ENCODE data around the gene STK32C.

The STK32C gene

GRCh38 chr10:132199854-132200311 lies 107.9 kb downstream of the STK32C start:
- Histone ChIP-seq H3K4me1 (peaks cover 62% of the 10 kb centered on the region), H4K20me1 (peaks cover 75% of the 10 kb centered on the region), H3K9me3 (no peaks in the 10 kb centered on the region), H3K27me3 (no peaks in the 10 kb centered on the region), H3K4me3 (no peak overlapping the region), H3K27ac (peak overlapping the region; percentile 60), H3K9ac (no peak overlapping the region), H3K4me2 (peak overlapping the region; percentile 70), H3K36me3 (peaks cover 96% of the 10 kb centered on the region)
- TF ChIP-seq Cebpa-rat (IDR thresholded peaks at IDR 0.05) = no peak

- no peaks in the 10 kb centered on the region for H3K27me3 ChIP-seq
- no peak overlapping the region for H3K9ac ChIP-seq
- H3K36me3 ChIP-seq = peaks cover 96% of the 10 kb centered on the region
- no peak for TF ChIP-seq Cebpa-rat (IDR thresholded peaks at IDR 0.05)
- H3K4me2 ChIP-seq = peak overlapping the region; percentile 70
- H3K4me1 ChIP-seq = peaks cover 60% of the 10 kb centered on the region
- H3K27ac ChIP-seq = peak overlapping the region; percentile 60
- peaks cover 75% of the 10 kb centered on the region for H4K20me1 ChIP-seq
- H3K4me3 ChIP-seq = no peak overlapping the region
- no peaks in the 10 kb centered on the region for H3K9me3 ChIP-seq
Measured at GRCh38 chr10:132199268-132199853, 108.4 kb downstream of the STK32C start.

- no peak overlapping the region for H3K4me3 ChIP-seq
- no peak overlapping the region for H3K27ac ChIP-seq
- no peaks in the 10 kb centered on the region for H3K27me3 ChIP-seq
- TF ChIP-seq Cebpa-rat (IDR thresholded peaks at IDR 0.05) = no peak
- no peaks in the 10 kb centered on the region for H3K9me3 ChIP-seq
- H3K9ac ChIP-seq = no peak overlapping the region
- peaks cover 60% of the 10 kb centered on the region for H3K4me1 ChIP-seq
- H3K4me2 ChIP-seq = peak overlapping the region; percentile 70
- peaks cover 75% of the 10 kb centered on the region for H4K20me1 ChIP-seq
- H3K36me3 ChIP-seq = peaks cover 96% of the 10 kb centered on the region
Measured at GRCh38 chr10:132198381-132199181, 109.2 kb downstream of the STK32C start.

GRCh38 chr10:132198068-132198370 lies 109.7 kb downstream of the STK32C start:
- Histone ChIP-seq H3K27me3 (no peaks in the 10 kb centered on the region), H3K27ac (no peak overlapping the region), H3K9ac (no peak overlapping the region), H3K4me3 (no peak overlapping the region), H3K36me3 (peaks cover 96% of the 10 kb centered on the region), H3K4me2 (peak overlapping the region; percentile 70; the same call in 1 of the 2 replicates), H4K20me1 (peaks cover 75% of the 10 kb centered on the region), H3K9me3 (no peaks in the 10 kb centered on the region), H3K4me1 (peaks cover 61% of the 10 kb centered on the region)
- no peak for TF ChIP-seq Cebpa-rat (IDR thresholded peaks at IDR 0.05)

GRCh38 chr10:132197271-132198067 lies 110.3 kb downstream of the STK32C start:
- H3K36me3 ChIP-seq = peaks cover 94% of the 10 kb centered on the region
- H3K9ac ChIP-seq = no peak overlapping the region
- no peak overlapping the region for H3K27ac ChIP-seq
- H3K27me3 ChIP-seq = no peaks in the 10 kb centered on the region
- H3K9me3 ChIP-seq = no peaks in the 10 kb centered on the region
- peaks cover 66% of the 10 kb centered on the region for H3K4me1 ChIP-seq
- H4K20me1 ChIP-seq = peaks cover 75% of the 10 kb centered on the region
- H3K4me2 ChIP-seq = no peak overlapping the region; the same call in 1 of the 2 replicates
- no peak for TF ChIP-seq Cebpa-rat (IDR thresholded peaks at IDR 0.05)
- no peak overlapping the region for H3K4me3 ChIP-seq

GRCh38 chr10:132196178-132197113 lies 111.3 kb downstream of the STK32C start:
- H3K9me3 ChIP-seq = no peaks in the 10 kb centered on the region
- no peak overlapping the region for H3K4me2 ChIP-seq
- TF ChIP-seq Cebpa-rat (IDR thresholded peaks at IDR 0.05) = no peak
- no peak overlapping the region for H3K4me3 ChIP-seq
- no peak overlapping the region for H3K27ac ChIP-seq
- H4K20me1 ChIP-seq = peaks cover 78% of the 10 kb centered on the region
- no peak overlapping the region for H3K9ac ChIP-seq
- peaks cover 84% of the 10 kb centered on the region for H3K36me3 ChIP-seq
- peaks cover 75% of the 10 kb centered on the region for H3K4me1 ChIP-seq
- H3K27me3 ChIP-seq = no peaks in the 10 kb centered on the region

- Histone ChIP-seq H3K4me2 (no peak overlapping the region), H3K36me3 (peaks cover 78% of the 10 kb centered on the region), H3K4me3 (no peak overlapping the region), H3K9ac (no peak overlapping the region), H3K27me3 (no peaks in the 10 kb centered on the region), H3K9me3 (no peaks in the 10 kb centered on the region), H4K20me1 (peaks cover 79% of the 10 kb centered on the region), H3K4me1 (peaks cover 74% of the 10 kb centered on the region), H3K27ac (no peak overlapping the region)
- TF ChIP-seq Cebpa-rat (IDR thresholded peaks at IDR 0.05) = no peak
Measured at GRCh38 chr10:132195366-132196075, 112.2 kb downstream of the STK32C start.

- Histone ChIP-seq H3K9me3 (no peaks in the 10 kb centered on the region), H3K27me3 (no peaks in the 10 kb centered on the region), H3K4me1 (peaks cover 74% of the 10 kb centered on the region), H4K20me1 (peaks cover 84% of the 10 kb centered on the region), H3K9ac (no peak overlapping the region), H3K4me2 (no peak overlapping the region), H3K27ac (no peak overlapping the region), H3K36me3 (peaks cover 78% of the 10 kb centered on the region), H3K4me3 (no peak overlapping the region)
- no peak for TF ChIP-seq Cebpa-rat (IDR thresholded peaks at IDR 0.05)
Measured at GRCh38 chr10:132194726-132195125, 113.0 kb downstream of the STK32C start.
